Calu3 (cell line): Measurements from ENCODE around the gene HES2. TPM values are rescaled to one million over a fixed set of nuclear protein-coding genes. Genes with fewer than 3 reads are reported as not detected.
"Not testable (repeated sequence)": the region's sequence is repeated elsewhere in the genome, so short reads cannot be mapped to it uniquely, and the experiment has no call there.

Experiments used
- BruUV-seq: library from RNA; stranded (reverse); fragments of 400-500 nt; replicated peaks from 2 replicates; lab custom pipeline; 2021; lab: Mats Ljungman, UMichigan
- CTCF ChIA-PET: fragments of 300-600 bp; sonication (Branson Sonifier 250); formaldehyde crosslinking; loops from one replicate; lab custom pipeline; 2022; ENCODE audit warnings: antibody characterized with exemption; lab: Charles Lee
- DNase-seq: peaks from one replicate; pipeline ENCODE4 v3.0.0; 2022
- H3K27ac Mint-ChIP-seq: one replicate; pipeline ENCODE4 v1.8.0; 2022; ENCODE audit warnings: mixed read lengths; ENCODE audit not compliant: unreplicated experiment
- H3K27me3 Mint-ChIP-seq: one replicate; pipeline ENCODE4 v1.8.0; 2022; ENCODE audit warnings: mixed read lengths; ENCODE audit not compliant: unreplicated experiment
- H3K36me3 Mint-ChIP-seq: one replicate; pipeline ENCODE4 v1.8.0; 2022; ENCODE audit warnings: mild to moderate bottlenecking, moderate library complexity, mixed read lengths; ENCODE audit not compliant: insufficient read depth, unreplicated experiment
- H3K4me1 Mint-ChIP-seq: one replicate; pipeline ENCODE4 v1.8.0; 2022; ENCODE audit warnings: mild to moderate bottlenecking, low read depth, mixed read lengths; ENCODE audit not compliant: unreplicated experiment
- H3K4me3 Mint-ChIP-seq: one replicate; pipeline ENCODE4 v1.8.0; 2022; ENCODE audit warnings: mild to moderate bottlenecking, low read depth, moderate library complexity, mixed read lengths; ENCODE audit not compliant: unreplicated experiment
- H3K9me3 Mint-ChIP-seq: one replicate; pipeline ENCODE4 v1.8.0; 2022; ENCODE audit warnings: low read depth, mixed read lengths; ENCODE audit not compliant: unreplicated experiment
- intact Hi-C: fragments of 100-400 bp; cut with micrococcal nuclease; formaldehyde crosslinking; loops from one replicate; pipeline ENCODE4 v1.10.0; 2022; ENCODE audit not compliant: unreplicated experiment
- total RNA-seq: library from RNA; stranded (reverse); gene quantifications from 2 replicates; pipeline ENCODE4 v1.2.3, GENCODE V29; 2022
- TF ChIP-seq, protein P1 (sequence below): fragments of 200-600 bp; IDR thresholded peaks from one replicate; pipeline ENCODE4 v1.8.0; 2022; ENCODE audit warnings: antibody characterized with exemption; ENCODE audit not compliant: unreplicated experiment

HES2 gene
- total RNA-seq, 1 experiment from 2014 or later: not detected

DNA sequence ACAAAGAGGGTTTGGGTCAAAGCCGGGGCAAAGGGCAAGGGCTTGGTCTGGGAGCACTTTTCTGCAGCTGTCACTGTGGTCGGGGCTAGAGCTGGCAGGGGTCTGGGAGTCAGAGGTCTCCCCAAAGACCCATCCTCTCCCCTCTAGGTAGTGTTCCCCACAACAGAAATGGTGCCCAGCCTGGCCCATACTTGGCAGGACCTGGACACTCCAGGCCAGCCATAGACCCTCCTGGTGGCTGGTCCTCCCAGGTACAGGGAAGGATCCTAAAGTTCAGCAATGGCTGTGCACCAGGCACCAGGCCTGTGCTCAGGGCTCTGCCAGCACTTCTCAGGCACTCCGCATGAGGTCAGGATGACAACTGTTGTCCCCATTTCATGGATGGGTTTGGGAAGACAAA is 15.8 kb upstream of the HES2 start:
- CTCF ChIA-PET: interaction anchor here (0.6 kb wide), 2 partner anchors 9 to 230 kb away, joined by 3 read pairs; no protein-coding TSS in a partner anchor
- TF ChIP-seq, protein P1, sequence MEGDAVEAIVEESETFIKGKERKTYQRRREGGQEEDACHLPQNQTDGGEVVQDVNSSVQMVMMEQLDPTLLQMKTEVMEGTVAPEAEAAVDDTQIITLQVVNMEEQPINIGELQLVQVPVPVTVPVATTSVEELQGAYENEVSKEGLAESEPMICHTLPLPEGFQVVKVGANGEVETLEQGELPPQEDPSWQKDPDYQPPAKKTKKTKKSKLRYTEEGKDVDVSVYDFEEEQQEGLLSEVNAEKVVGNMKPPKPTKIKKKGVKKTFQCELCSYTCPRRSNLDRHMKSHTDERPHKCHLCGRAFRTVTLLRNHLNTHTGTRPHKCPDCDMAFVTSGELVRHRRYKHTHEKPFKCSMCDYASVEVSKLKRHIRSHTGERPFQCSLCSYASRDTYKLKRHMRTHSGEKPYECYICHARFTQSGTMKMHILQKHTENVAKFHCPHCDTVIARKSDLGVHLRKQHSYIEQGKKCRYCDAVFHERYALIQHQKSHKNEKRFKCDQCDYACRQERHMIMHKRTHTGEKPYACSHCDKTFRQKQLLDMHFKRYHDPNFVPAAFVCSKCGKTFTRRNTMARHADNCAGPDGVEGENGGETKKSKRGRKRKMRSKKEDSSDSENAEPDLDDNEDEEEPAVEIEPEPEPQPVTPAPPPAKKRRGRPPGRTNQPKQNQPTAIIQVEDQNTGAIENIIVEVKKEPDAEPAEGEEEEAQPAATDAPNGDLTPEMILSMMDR: no peak
- Mint-ChIP-seq H3K9me3 (no peaks in the 10 kb centered on the region), H3K27me3 (peaks cover 53% of the 10 kb centered on the region), H3K36me3 (no peaks in the 10 kb centered on the region), H3K4me1 (no peaks in the 10 kb centered on the region), H3K27ac (no peak overlapping the region), H3K4me3 (no peak overlapping the region)
- intact Hi-C loops: loop anchor here (5.0 kb wide), 1 partner anchor 188 kb away; no protein-coding TSS in a partner anchor
- no TSS peak for BruUV-seq
- DNase-seq: no peak

GRCh38 chr1:6435129-6435528 is 15.4 kb upstream of the HES2 start:
- no peaks in the 10 kb centered on the region for H3K9me3 Mint-ChIP-seq
- no peak overlapping the region for H3K27ac Mint-ChIP-seq
- TF ChIP-seq, protein P1: no peak
- H3K4me1 Mint-ChIP-seq: no peaks in the 10 kb centered on the region
- H3K4me3 Mint-ChIP-seq: no peak overlapping the region
- no peak for DNase-seq
- peaks cover 57% of the 10 kb centered on the region for H3K27me3 Mint-ChIP-seq
- H3K36me3 Mint-ChIP-seq: no peaks in the 10 kb centered on the region
- intact Hi-C loops: loop anchor here (5.0 kb wide), 1 partner anchor 188 kb away; no protein-coding TSS in a partner anchor
- CTCF ChIA-PET: interaction anchor here (0.6 kb wide), 2 partner anchors 9 to 230 kb away, joined by 3 read pairs; no protein-coding TSS in a partner anchor
- BruUV-seq: no TSS peak

GRCh38 chr1:6434186-6434585 is 14.5 kb upstream of the HES2 start:
- no peak for DNase-seq
- peaks cover 51% of the 10 kb centered on the region for H3K27me3 Mint-ChIP-seq
- CTCF ChIA-PET: no interaction called here
- H3K9me3 Mint-ChIP-seq: no peaks in the 10 kb centered on the region
- no peak overlapping the region for H3K27ac Mint-ChIP-seq
- no peak overlapping the region for H3K4me3 Mint-ChIP-seq
- intact Hi-C loops: no loop called here
- TF ChIP-seq, protein P1: no peak
- BruUV-seq: no TSS peak
- no peaks in the 10 kb centered on the region for H3K36me3 Mint-ChIP-seq
- H3K4me1 Mint-ChIP-seq: no peaks in the 10 kb centered on the region

DNA sequence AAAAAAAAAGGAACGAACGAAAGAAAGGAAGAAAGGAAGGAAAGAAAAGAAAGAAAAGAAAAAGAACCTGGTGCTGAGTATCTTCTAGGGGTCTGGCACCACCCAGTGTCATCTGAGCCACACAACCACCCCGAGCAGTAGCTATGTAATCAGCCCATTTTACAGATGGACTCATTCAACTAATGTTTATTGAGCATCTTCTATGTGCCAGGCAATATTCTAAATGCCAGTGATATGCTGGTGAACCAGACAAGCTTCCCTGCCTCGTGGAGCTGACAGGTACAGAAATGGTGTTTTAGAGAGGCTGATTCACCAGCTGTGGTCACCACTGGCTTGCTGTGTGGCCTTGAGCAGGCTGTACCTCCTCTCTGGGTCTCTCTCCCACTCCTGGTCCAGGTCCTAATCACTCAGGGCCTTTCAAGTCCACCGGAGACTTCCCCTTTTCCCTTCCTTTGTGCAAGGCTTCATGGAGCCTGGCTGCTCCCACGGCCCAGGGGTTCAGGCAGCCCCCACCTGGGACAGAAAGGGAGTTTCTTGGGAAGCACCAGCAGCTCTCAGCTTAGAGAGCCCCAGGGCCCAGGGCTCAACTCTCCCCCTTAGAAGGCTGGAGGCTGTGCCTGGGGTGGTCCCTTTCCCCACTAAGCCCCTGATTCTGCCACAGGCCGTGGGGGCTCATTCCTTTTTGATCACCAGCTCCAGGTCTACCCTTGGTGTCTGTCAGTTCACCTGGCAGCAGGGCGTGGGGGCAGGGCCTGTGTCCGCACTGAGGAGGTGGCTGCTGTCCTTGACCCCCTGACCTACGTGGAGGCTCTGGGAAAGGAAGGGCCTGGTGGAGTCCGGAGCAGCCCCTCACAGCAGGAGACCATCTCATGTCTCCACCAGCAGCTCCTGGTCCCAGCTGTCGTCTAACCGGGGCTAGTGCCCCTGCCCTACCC is 12.2 kb upstream of the HES2 start:
- H3K4me3 Mint-ChIP-seq, intact Hi-C loops, H3K36me3 Mint-ChIP-seq, H3K9me3 Mint-ChIP-seq, DNase-seq, BruUV-seq, H3K27ac Mint-ChIP-seq, H3K4me1 Mint-ChIP-seq: not testable (repeated sequence)
- CTCF ChIA-PET: interaction anchor here (0.7 kb wide), 1 partner anchor 10 kb away, joined by 5 read pairs; no protein-coding TSS in a partner anchor
- H3K27me3 Mint-ChIP-seq: peaks cover 38% of the 10 kb centered on the region

DNA sequence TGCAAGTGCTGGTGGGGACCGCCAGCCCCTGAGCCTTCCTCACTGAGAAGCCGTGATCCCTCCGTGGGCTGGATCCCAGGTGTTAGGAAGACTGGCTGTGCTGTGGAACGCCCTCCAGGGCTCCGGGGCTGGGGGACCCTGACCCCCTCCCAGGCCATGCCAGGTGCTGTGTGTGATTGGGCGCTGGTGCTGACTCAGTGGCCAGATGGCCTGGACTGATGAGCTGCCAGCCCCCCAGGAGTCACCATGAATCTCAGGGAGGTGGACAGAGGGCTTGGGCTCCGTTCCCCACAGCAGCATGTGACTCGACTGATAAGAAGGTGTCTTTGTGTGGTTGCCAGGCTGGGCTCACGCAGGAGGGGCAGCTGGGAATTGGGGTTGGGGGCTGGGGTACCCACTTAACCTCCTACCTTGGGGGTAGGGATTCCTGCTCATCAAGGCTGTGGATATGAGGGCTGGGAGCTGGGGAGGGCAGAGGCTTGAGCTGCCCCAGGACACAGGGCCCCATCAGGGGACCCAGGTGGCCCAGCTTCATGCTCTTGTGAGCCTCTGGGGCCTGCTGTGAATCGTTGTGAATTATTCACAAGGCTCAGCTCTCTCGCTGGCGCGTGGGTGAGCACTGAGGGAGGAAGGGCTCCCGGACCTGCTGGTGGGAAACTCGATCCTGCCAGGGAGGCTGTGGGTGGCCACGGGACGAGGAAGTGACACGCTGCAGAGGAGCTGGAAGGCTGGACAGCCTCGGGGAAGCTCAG is 10.1 kb upstream of the HES2 start:
- H3K27ac Mint-ChIP-seq, H3K36me3 Mint-ChIP-seq, H3K4me3 Mint-ChIP-seq, intact Hi-C loops, DNase-seq, H3K9me3 Mint-ChIP-seq, H3K4me1 Mint-ChIP-seq, BruUV-seq: not testable (repeated sequence)
- peaks cover 33% of the 10 kb centered on the region for H3K27me3 Mint-ChIP-seq
- CTCF ChIA-PET: interaction anchor here (0.5 kb wide), 1 partner anchor 21 kb away, joined by 12 read pairs; no protein-coding TSS in a partner anchor

- H3K4me3 Mint-ChIP-seq, H3K27ac Mint-ChIP-seq, BruUV-seq, H3K36me3 Mint-ChIP-seq, intact Hi-C loops, CTCF ChIA-PET, DNase-seq, H3K4me1 Mint-ChIP-seq, H3K9me3 Mint-ChIP-seq: not testable (repeated sequence)
- H3K27me3 Mint-ChIP-seq: peaks cover 32% of the 10 kb centered on the region
Measured at GRCh38 chr1:6428453-6428852, 8.7 kb upstream of the HES2 start.
